GM19043 (cell line): ENCODE data around the gene TRMO.

Source experiments
- ATAC-seq: cut with Tn5 transposase; IDR thresholded peaks from one replicate; pipeline ENCODE4 v1.9.1; 2021; ENCODE audit warnings: low read depth; ENCODE audit not compliant: unreplicated experiment

The TRMO gene

GRCh38 chr9:97940233-97940632, 17.9 kb upstream of the TRMO start:
- ATAC-seq = no peak

- ATAC-seq = no peak
These were observed 15.9 kb upstream of the TRMO start, which contains the start of gene HEMGN for GRCh38 chr9:97938081-97938644. TSS of gene HEMGN (minus strand) at chr9:97938172. CDS start at chr9:97938136, 36 bp downstream.

- ATAC-seq = no peak
These were observed 14.7 kb upstream of the TRMO start for GRCh38 chr9:97936998-97937397.

- ATAC-seq = no peak
These were observed 13.0 kb upstream of the TRMO start for GRCh38 chr9:97935276-97935675.

GRCh38 chr9:97934321-97935115, 12.2 kb upstream of the TRMO start:
- no peak for ATAC-seq

GRCh38 chr9:97933297-97933998, 11.1 kb upstream of the TRMO start:
- ATAC-seq = no peak

- no peak for ATAC-seq
These were observed 8.7 kb upstream of the TRMO start for GRCh38 chr9:97930972-97931371.

GRCh38 chr9:97928986-97929604, 6.8 kb upstream of the TRMO start:
- no peak for ATAC-seq

GRCh38 chr9:97925497-97926334, 3.4 kb upstream of the TRMO start:
- no peak for ATAC-seq

GRCh38 chr9:97924386-97924785, 2.1 kb upstream of the TRMO start:
- ATAC-seq = no peak

- ATAC-seq = no peak
These were observed 1.3 kb upstream of the TRMO start for GRCh38 chr9:97923529-97924108.

GRCh38 chr9:97919217-97919813, 3.0 kb downstream of the TRMO start:
- no peak for ATAC-seq

- no peak for ATAC-seq
These were observed 3.7 kb downstream of the TRMO start for GRCh38 chr9:97918611-97919010.

- ATAC-seq = no peak
These were observed 10.3 kb downstream of the TRMO start for GRCh38 chr9:97911970-97912369.

GRCh38 chr9:97911528-97911927, 10.8 kb downstream of the TRMO start:
- no peak for ATAC-seq

GRCh38 chr9:97910357-97910756, 11.9 kb downstream of the TRMO start:
- ATAC-seq = no peak

- no peak for ATAC-seq
These were observed 13.6 kb downstream of the TRMO start for GRCh38 chr9:97908705-97909104.

GRCh38 chr9:97907632-97908031, 14.7 kb downstream of the TRMO start:
- no peak for ATAC-seq

- no peak for ATAC-seq
These were observed 15.3 kb downstream of the TRMO start for GRCh38 chr9:97907046-97907445.
